A673 (cell line): ENCODE measurements around the gene CCDC43.

Experiments
- CTCF ChIP-seq: fragments of 300-800, 200-600 bp; sonication (generic); conservative IDR thresholded peaks from 2 replicates; pipeline ENCODE4 v1.5.1; 2017; ENCODE audit warnings: low read depth, mild to moderate bottlenecking, antibody characterized with exemption, low read length, moderate library complexity, mixed read lengths
- EZH2 ChIP-seq: fragments of 200-600 bp; sonication (generic); IDR thresholded peaks from 2 replicates; pipeline ENCODE4 v1.6.1; 2017; ENCODE audit warnings: borderline replicate concordance, low read depth, mild to moderate bottlenecking, mixed read lengths, antibody characterized with exemption, low read length; ENCODE audit not compliant: poor library complexity, severe bottlenecking

- TF ChIP-seq CTCF (no peak), EZH2 (no peak)
Measured at GRCh38 chr17:44677136-44677535, 12.4 kb downstream of the CCDC43 start.
